Measurements from ENCODE around the gene FOXE3.

DNA sequence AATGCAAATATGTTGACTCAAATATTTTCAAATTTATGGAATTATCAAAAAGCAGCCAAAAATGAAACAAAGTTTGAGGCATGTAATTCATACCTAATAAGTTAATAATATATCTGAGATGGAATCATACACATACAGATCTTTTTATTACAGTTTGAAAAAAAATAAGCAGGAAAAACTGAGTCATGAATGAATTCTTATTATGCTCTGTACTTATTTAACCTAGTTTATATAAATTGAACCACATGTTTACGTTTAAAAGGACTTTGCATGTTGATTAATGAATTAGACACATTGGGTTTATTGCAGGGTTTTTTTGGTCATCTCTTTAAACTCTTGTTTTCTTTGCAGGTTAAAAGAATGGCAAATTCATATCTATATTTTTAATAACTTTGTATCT lies 41.6 kb upstream of the FOXE3 start:
- no peak for TF ChIP-seq GATA2 (IDR thresholded peaks at IDR 0.05; ENCODE audit: low read depth, low read length)
- no peak for TF ChIP-seq GATA3 (IDR thresholded peaks at IDR 0.05; ENCODE audit: low read depth, low read length)

All from SH-SY5Y (cell line).